Astrocyte (in vitro differentiated cells and primary cell): ENCODE results near the gene ADGRF1. TPM values are rescaled to one million over a fixed set of nuclear protein-coding genes. Genes with fewer than 3 reads are reported as not detected.

ENCODE experiments used
- DNase-seq: peaks from one replicate; pipeline ENCODE4 v3.0.0-alpha.2; 2010; ENCODE audit warnings: low read depth
- FAIRE-seq: peaks from 2 replicates; lab custom pipeline; 2011; peaks lifted over from hg19 to GRCh38; lab: Jason Lieb, UNC
- H2AFZ ChIP-seq: 2 replicates; pipeline ENCODE4 v1.6.0; 2012; ENCODE audit warnings: low read depth, low read length, inconsistent platforms
- H3K27ac ChIP-seq: 2 replicates; pipeline ENCODE4 v1.5.1; 2011; ENCODE audit warnings: low read depth, low read length, inconsistent platforms
- H3K27me3 ChIP-seq: 2 replicates; pipeline ENCODE4 v1.6.0; 2011; ENCODE audit warnings: low read length, inconsistent platforms; ENCODE audit not compliant: insufficient read depth
- H3K36me3 ChIP-seq: 2 replicates; pipeline ENCODE4 v1.5.1; 2011; ENCODE audit warnings: low read length, inconsistent platforms; ENCODE audit not compliant: insufficient read depth
- H3K4me1 ChIP-seq: 2 replicates; pipeline ENCODE4 v1.5.1; 2011; ENCODE audit warnings: low read length, inconsistent platforms; ENCODE audit not compliant: insufficient read depth
- H3K4me2 ChIP-seq: 2 replicates; pipeline ENCODE4 v1.6.0; 2012; ENCODE audit warnings: low read length, inconsistent platforms
- H3K4me3 ChIP-seq: 2 replicates; pipeline ENCODE4 v1.5.1; 2011; ENCODE audit warnings: low read depth, mild to moderate bottlenecking, low read length, inconsistent platforms; ENCODE audit not compliant: insufficient read depth
- H3K79me2 ChIP-seq: 2 replicates; pipeline ENCODE4 v1.6.0; 2012; ENCODE audit warnings: mild to moderate bottlenecking, low read length, inconsistent platforms; ENCODE audit not compliant: insufficient read depth
- H3K9ac ChIP-seq: 2 replicates; pipeline ENCODE4 v1.6.0; 2012; ENCODE audit warnings: mild to moderate bottlenecking, low read length, inconsistent platforms
- H3K9me3 ChIP-seq: 2 replicates; pipeline ENCODE4 v1.5.1; 2012; ENCODE audit warnings: low read depth, mild to moderate bottlenecking, low read length, inconsistent platforms; ENCODE audit not compliant: insufficient read depth
- H4K20me1 ChIP-seq: 2 replicates; pipeline ENCODE4 v1.6.0; 2012; ENCODE audit warnings: low read length, inconsistent platforms; ENCODE audit not compliant: insufficient read depth
- H3K27ac Mint-ChIP-seq: one replicate; pipeline ENCODE4 v1.8.0; 2021; ENCODE audit warnings: mild to moderate bottlenecking, mixed read lengths; ENCODE audit not compliant: unreplicated experiment
- H3K27me3 Mint-ChIP-seq: one replicate; pipeline ENCODE4 v1.8.0; 2021; ENCODE audit warnings: low read depth, mixed read lengths; ENCODE audit not compliant: unreplicated experiment
- H3K36me3 Mint-ChIP-seq: one replicate; pipeline ENCODE4 v1.8.0; 2021; ENCODE audit warnings: low read depth, mixed read lengths; ENCODE audit not compliant: unreplicated experiment
- H3K4me1 Mint-ChIP-seq: one replicate; pipeline ENCODE4 v1.8.0; 2021; ENCODE audit warnings: low read depth, mixed read lengths; ENCODE audit not compliant: unreplicated experiment
- H3K4me3 Mint-ChIP-seq: one replicate; pipeline ENCODE4 v1.8.0; 2021; ENCODE audit warnings: mild to moderate bottlenecking, moderate library complexity, mixed read lengths; ENCODE audit not compliant: unreplicated experiment
- H3K9me3 Mint-ChIP-seq: one replicate; pipeline ENCODE4 v1.8.0; 2021; ENCODE audit warnings: mild to moderate bottlenecking, mixed read lengths; ENCODE audit not compliant: unreplicated experiment
- CTCF ChIP-seq: IDR thresholded peaks from 2 replicates; pipeline ENCODE4 v1.5.1; 2011; ENCODE audit warnings: low read depth, mild to moderate bottlenecking, inconsistent platforms, low read length, moderate library complexity; ENCODE audit not compliant: insufficient read depth
- EZH2 ChIP-seq: IDR thresholded peaks from 2 replicates; pipeline ENCODE4 v1.6.1; 2012; ENCODE audit warnings: mild to moderate bottlenecking, low read length, inconsistent platforms; ENCODE audit not compliant: insufficient read depth
- total RNA-seq: library from RNA; stranded (reverse); gene quantifications from 2 replicates; pipeline ENCODE4 v1.2.1, GENCODE V29; 2021

The ADGRF1 gene
- total RNA-seq, 1 donor from 2014 or later, result 0.25 TPM

DNA sequence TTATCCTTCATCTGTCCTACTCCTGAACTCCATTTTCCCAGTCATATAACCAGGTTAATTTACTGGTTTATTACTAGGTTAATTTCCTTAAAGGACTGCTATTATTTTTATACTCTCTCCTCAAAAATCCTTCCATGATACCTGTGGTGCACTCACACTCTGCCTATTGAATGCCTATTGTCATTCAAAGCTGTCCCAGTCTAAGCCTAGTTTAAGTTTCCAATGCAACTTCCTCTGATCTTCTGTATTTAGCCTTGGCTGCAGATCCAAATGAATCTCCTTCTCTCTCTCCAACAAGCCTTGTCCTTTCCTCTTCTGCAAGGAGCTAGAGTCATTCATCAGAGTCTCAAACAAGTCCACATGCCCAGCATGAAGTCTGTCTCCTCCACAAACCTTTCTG, 79.1 kb downstream of the ADGRF1 start:
- DNase-seq, result peak; percentile 12
- Histone ChIP-seq H3K4me1 (peaks cover 23% of the 10 kb centered on the region), H3K9ac (no peak overlapping the region), H3K27me3 (no peaks in the 10 kb centered on the region), H3K4me3 (no peak overlapping the region), H3K79me2 (no peaks in the 10 kb centered on the region), H3K4me2 (no peak overlapping the region), H3K36me3 (no peaks in the 10 kb centered on the region), H3K27ac (peak overlapping the region; percentile 3), H2AFZ (no peak overlapping the region), H4K20me1 (no peaks in the 10 kb centered on the region), H3K9me3 (no peaks in the 10 kb centered on the region)
- Mint-ChIP-seq H3K36me3 (no peaks in the 10 kb centered on the region), H3K4me3 (no peak overlapping the region), H3K4me1 (peaks cover 7% of the 10 kb centered on the region), H3K9me3 (no peaks in the 10 kb centered on the region), H3K27me3 (no peaks in the 10 kb centered on the region), H3K27ac (no peak overlapping the region)
- TF ChIP-seq EZH2, result no peak
- no peak for TF ChIP-seq CTCF
- FAIRE-seq, result no peak

GRCh38 chr6:46961711-46962110, 80.4 kb downstream of the ADGRF1 start:
- Mint-ChIP-seq H3K36me3 (no peaks in the 10 kb centered on the region), H3K4me1 (peaks cover 7% of the 10 kb centered on the region), H3K9me3 (no peaks in the 10 kb centered on the region), H3K27me3 (no peaks in the 10 kb centered on the region), H3K27ac (no peak overlapping the region), H3K4me3 (no peak overlapping the region)
- Histone ChIP-seq H3K27me3 (no peaks in the 10 kb centered on the region), H3K27ac (no peak overlapping the region), H2AFZ (no peak overlapping the region), H3K9me3 (no peaks in the 10 kb centered on the region), H3K4me1 (peaks cover 23% of the 10 kb centered on the region), H3K36me3 (no peaks in the 10 kb centered on the region), H3K79me2 (no peaks in the 10 kb centered on the region), H3K4me2 (no peak overlapping the region), H3K4me3 (no peak overlapping the region), H3K9ac (no peak overlapping the region), H4K20me1 (no peaks in the 10 kb centered on the region)
- no peak for DNase-seq
- no peak for FAIRE-seq
- TF ChIP-seq EZH2, result no peak
- no peak for TF ChIP-seq CTCF

DNA sequence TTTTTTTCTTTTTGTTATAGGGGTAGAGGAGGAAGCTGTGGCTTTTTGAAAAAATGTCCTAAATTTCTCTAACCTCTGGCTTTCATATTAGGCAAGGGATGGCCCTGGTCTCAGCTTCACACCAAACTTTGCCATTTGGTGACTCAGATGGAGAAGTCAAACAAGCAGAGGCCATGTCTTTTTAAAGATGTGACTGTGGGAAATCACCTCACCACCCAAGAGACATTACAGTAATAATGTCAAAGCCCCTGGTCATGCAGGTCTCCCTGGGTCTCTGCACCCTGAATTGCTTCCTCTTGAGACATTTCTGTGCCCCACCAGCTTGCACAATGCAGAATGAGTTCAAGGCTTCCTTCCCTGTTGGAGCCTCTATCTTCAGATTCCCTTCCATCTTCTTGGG, 80.9 kb downstream of the ADGRF1 start:
- no peaks in the 10 kb centered on the region for H4K20me1 ChIP-seq
- Mint-ChIP-seq H3K4me1 (peaks cover 6% of the 10 kb centered on the region), H3K36me3 (no peaks in the 10 kb centered on the region)

More for the DNA sequence above, 80.9 kb downstream of the ADGRF1 start:
- Histone ChIP-seq H3K9ac (no peak overlapping the region), H3K4me2 (no peak overlapping the region), H3K79me2 (no peaks in the 10 kb centered on the region), H3K36me3 (no peaks in the 10 kb centered on the region), H3K27ac (no peak overlapping the region), H3K27me3 (no peaks in the 10 kb centered on the region), H3K9me3 (no peaks in the 10 kb centered on the region), H3K4me1 (peaks cover 23% of the 10 kb centered on the region), H2AFZ (no peak overlapping the region), H3K4me3 (no peak overlapping the region)
- TF ChIP-seq CTCF (no peak), EZH2 (no peak)
- no peak for FAIRE-seq
- Mint-ChIP-seq H3K4me3 (no peak overlapping the region), H3K27ac (no peak overlapping the region), H3K9me3 (no peaks in the 10 kb centered on the region), H3K27me3 (no peaks in the 10 kb centered on the region)
- DNase-seq, result no peak
